Activated T-cell treated with anti-CD3 and anti-CD28 coated beads for 1 hour (primary cell): Measurements from ENCODE around the gene HOXA13.

Experiments
- DNase-seq: peaks from one replicate; pipeline ENCODE4 v3.0.0-alpha.2; 2020; ENCODE audit warnings: low read depth

The HOXA13 gene

GRCh38 chr7:27207348-27207985, 7.6 kb upstream of the HOXA13 start:
- no peak for DNase-seq

- no peak for DNase-seq
These were observed 5.7 kb upstream of the HOXA13 start for GRCh38 chr7:27205325-27206280.

GRCh38 chr7:27204851-27205322, 5.0 kb upstream of the HOXA13 start:
- DNase-seq, result no peak

GRCh38 chr7:27203964-27204594, 4.2 kb upstream of the HOXA13 start:
- no peak for DNase-seq

- no peak for DNase-seq
These were observed 3.6 kb upstream of the HOXA13 start for GRCh38 chr7:27203365-27203953.

GRCh38 chr7:27202862-27203134, 2.9 kb upstream of the HOXA13 start:
- DNase-seq, result no peak

GRCh38 chr7:27202018-27202861, 2.3 kb upstream of the HOXA13 start:
- no peak for DNase-seq

GRCh38 chr7:27201580-27202017, 1.7 kb upstream of the HOXA13 start:
- DNase-seq, result no peak

GRCh38 chr7:27200761-27201579, 1.1 kb upstream of the HOXA13 start:
- no peak for DNase-seq

- no peak for DNase-seq
These were observed 755 bp downstream of the HOXA13 start for GRCh38 chr7:27198871-27199801.

- DNase-seq, result no peak
These were observed 1.6 kb downstream of the HOXA13 start for GRCh38 chr7:27198138-27198841.

- DNase-seq, result no peak
These were observed 2.5 kb downstream of the HOXA13 start for GRCh38 chr7:27197137-27198042.

- DNase-seq, result peak; percentile 83
These were observed 3.6 kb downstream of the HOXA13 start for GRCh38 chr7:27196287-27196767.

GRCh38 chr7:27194686-27195379, 5.1 kb downstream of the HOXA13 start:
- DNase-seq, result no peak

- no peak for DNase-seq
These were observed 5.9 kb downstream of the HOXA13 start for GRCh38 chr7:27194002-27194352.

- no peak for DNase-seq
These were observed 6.4 kb downstream of the HOXA13 start for GRCh38 chr7:27193335-27194001.
